Hippocampal formation (tissue), 2 donors: Measurements from ENCODE around the gene NRDC.
"Not testable (repeated sequence)": the region's sequence is repeated elsewhere in the genome, so short reads cannot be mapped to it uniquely, and the experiment has no call there.

Experiments used
- DNase-seq, 2 donors: peaks; one replicate each; lab custom pipeline; 2025; lab: John Stamatoyannopoulos, UW

The NRDC gene

GRCh38 chr1:51843948-51844347 lies 34.6 kb downstream of the NRDC start:
- no peak for DNase-seq

- no peak for DNase-seq
Measured at GRCh38 chr1:51842261-51842660, 36.3 kb downstream of the NRDC start.

DNA sequence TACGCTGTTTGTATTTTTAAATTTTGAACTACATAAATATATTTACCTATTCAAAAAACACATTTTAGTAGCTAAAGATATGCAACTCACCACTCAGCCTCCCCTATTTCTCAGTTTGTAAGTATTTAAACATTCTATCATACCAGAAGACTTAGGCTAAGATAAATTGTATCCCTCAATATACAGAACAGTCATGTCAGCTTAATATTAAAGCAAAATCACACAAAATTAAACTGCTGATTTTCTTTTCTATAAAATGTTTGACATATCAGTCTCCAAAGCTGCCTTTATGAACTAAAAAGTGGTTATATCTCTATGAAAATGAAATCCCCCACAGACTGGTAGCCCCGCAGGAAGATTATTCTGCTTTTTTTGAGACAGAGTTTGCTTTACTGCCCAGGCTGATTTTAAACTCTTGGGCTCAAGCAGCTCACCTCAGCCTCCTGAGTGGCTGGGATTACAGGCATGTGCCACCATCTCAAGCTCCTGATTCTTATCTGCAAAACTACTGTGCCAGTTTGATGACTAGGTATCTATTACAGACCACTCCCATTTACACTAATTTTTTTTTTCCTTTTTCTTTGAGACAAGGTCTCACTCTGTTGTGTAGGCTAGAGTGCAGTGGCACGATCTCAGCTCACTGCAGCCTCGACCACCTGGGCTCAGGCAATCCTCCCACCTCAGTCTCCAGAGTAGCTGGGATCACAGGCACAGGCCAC lies 37.6 kb downstream of the NRDC start:
- no peak for DNase-seq

DNA sequence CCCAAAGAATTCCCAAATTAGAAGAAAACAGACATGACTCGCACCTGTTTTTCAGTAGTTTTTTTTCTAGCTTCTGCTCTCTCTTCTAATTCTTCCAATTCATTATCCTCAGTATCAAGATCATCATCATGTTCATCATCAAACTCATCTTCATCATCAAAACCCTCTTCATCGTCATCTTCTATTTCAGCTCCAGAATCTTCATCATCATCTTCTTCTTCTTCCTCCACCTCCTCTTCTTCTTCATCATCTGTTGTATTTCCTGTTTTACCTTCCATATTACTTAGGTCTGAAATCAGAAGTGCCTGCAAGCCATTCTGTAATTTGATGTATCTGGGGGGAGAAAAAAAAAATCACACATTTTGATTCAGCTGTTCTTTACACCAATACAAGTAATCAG lies 38.3 kb downstream of the NRDC start:
- DNase-seq: no peak

- DNase-seq: no peak
Measured at GRCh38 chr1:51839094-51839493, 39.4 kb downstream of the NRDC start.

DNA sequence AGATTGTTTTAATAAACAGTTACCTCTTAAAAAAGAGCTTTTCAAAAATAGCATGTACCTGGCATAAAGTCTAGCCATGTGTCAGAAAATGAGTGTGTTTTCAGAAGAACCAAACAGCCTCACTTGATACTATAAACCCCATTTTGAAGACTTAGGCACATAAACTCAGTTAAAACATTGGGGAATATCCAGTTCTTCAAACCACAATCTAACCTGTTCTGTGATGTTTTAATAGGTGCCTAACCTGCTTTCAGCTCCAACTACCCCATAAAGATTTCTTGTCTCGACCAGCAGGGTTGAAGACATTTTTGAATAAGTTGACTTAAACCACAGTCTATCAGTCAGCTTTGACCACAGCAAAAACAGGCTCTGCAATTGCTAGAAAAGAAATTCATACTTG lies 41.3 kb downstream of the NRDC start:
- DNase-seq: no peak

GRCh38 chr1:51833700-51834099 lies 44.8 kb downstream of the NRDC start:
- no peak for DNase-seq

GRCh38 chr1:51829058-51829457 lies 49.5 kb downstream of the NRDC start:
- DNase-seq: no peak

GRCh38 chr1:51819810-51820209 lies 58.7 kb downstream of the NRDC start:
- no peak for DNase-seq

- not testable (repeated sequence) for DNase-seq
Measured at GRCh38 chr1:51819021-51819420, 59.5 kb downstream of the NRDC start.

DNA sequence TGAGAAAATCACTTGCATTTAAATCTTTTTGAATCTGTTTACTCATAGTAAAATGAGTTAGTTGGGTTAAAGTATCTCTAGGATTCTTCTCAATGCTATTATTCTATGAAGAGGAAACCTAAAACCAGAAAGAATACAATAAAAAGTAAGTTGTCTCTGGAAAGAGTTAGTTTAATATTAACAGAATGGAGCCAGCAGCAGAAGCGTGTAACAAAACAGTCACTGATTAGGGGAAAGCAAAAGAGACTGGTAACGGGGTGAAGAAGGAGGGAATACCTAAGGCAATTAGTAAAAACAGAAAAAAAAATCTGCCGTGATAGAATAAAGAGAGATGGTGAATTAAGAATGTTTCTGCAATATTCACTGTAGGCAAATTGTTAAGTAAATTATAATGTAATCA lies 60.0 kb downstream of the NRDC start:
- DNase-seq: no peak

DNA sequence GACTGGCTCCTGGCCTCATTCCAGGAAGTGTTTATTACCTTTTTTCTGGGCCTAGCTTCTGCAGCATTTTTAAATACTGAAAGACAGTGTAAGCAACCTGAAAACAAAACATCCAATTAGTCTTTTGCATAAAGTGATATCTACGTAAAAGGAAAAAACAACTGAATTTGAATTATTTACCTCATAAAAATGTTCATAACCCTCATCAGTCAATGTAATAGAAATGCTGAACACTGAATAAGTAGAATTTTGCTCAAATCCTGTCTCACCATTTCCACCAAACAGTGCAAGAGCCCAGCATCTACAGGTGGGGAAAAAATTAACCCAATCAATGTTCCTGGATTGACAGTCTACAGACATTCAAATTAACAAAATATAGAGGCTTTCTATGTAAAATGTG lies 64.0 kb downstream of the NRDC start:
- DNase-seq: no peak

GRCh38 chr1:51799372-51799771 lies 79.2 kb downstream of the NRDC start:
- DNase-seq: no peak

GRCh38 chr1:51794868-51795267 lies 83.7 kb downstream of the NRDC start:
- no peak for DNase-seq

- no peak for DNase-seq
Measured at GRCh38 chr1:51794260-51794659, 84.3 kb downstream of the NRDC start.

DNA sequence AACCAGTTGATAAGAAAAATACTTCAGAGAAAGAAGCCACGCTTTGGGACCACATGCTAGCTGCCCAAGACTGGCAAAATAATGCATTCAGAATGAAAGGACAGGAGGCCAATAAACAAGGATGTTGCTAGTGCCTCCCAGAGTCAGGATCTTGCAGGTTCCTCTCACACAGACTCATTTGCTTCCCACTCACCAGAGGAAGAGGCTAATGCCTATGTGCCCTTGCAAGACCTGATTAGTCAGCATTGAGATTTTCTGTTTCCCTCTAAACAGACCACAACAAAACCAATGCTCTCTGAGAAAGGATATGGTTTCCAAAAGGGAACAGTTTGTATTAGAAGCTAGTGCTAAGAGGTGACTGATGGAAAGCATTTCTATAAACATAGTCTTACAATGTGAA lies 85.7 kb downstream of the NRDC start:
- DNase-seq: no peak

DNA sequence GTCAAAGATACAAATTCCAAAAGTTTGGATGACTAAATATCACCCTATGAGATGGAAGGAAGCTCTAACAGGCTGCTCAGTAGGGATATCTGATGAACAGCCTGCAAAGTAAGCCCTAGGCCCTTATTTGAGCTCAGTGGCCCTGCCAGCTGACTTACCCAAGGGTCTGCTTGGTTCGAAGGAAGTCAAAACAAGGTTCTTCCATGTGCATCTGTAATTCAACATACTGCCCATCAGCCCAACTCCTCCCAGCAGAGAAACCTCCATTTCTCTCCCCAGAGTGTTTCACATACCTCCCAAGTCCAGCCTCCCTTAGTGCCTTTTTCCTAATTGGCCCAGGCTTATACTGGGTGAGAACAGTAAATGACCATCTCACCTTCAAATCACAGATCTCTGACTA lies 86.6 kb downstream of the NRDC start:
- no peak for DNase-seq

- DNase-seq: no peak
Measured at GRCh38 chr1:51790385-51790784, 88.1 kb downstream of the NRDC start.

DNA sequence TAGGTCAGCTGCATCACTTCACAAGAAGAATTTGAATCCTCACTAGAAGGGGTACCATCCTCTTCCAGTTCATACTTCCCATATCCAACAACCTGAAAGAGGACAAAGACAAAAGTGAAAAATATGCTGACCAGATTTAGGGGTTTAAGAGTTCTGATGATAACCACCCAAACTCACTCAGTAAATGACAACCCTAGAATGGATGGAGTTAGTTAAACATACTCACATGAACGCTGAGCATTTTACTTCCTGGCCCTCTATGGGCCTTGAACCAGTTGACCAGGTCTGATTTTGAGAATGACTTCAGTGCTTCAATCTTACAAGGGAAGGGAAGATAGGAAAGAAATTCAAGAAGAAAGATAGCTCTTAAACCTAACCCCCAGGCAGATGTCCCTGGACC lies 89.2 kb downstream of the NRDC start:
- DNase-seq: no peak

DNA sequence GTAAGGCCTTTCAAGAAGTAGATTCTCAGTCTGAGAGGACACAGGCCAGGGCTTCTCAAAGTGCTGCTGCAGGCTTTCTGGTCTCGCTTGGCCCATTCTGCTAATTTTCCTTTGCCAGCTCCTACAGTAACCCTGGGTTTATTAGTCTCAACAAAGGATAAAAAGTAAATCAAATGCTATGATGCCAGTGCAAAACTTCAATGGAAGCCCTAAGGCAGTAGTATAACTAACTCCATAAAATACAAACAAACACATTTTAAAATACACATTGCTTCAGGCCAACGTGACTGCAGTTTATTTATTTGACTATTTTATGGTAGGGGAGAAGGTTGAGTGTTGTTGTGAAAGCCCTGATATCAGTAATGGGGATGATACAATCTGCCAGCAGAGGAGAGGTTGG lies 89.6 kb downstream of the NRDC start:
- no peak for DNase-seq

DNA sequence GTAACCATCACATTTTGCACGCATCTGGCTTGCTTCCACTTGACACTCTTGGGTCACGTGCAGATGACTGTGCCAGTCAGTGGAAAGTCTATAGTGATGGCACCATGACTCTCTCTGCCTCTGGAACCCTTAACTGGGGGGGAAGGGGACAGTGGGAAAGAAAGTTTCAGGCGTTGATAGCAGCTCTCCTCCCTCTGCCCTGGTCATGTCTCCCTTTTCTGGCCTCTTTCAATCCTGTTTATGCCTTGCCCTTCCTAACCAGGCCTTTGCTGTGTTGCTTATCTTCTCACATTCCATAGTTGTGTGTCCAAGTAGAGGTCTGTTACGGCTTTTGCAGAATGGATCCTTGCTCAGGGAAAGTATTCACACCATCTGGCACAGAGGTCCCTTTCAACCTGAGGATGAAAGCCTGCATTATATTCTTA lies 93.5 kb downstream of the NRDC start:
- DNase-seq: no peak

- DNase-seq: no peak
Measured at GRCh38 chr1:51780927-51781326, 97.6 kb downstream of the NRDC start.

DNA sequence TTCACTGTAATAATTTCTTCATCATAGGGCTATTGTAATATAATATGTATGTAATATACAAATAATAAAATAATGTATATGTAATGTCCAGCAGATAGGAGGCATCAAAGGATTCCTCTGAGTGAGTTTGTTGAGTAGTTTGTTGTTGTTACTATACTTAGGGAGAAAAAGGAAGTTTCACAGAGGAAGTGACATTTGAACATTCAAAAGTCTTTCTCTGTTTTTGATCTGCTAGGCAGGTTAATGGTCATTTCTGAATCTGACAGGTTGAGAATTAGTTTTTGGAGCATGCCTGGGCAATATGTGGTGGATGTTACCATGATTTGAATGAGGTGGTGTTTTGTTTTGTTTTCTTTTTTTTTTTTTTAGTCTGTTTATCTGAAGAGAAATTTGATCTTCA lies 102.1 kb downstream of the NRDC start:
- DNase-seq: no peak

- peak in 1 of 2 donors; percentile 75 for DNase-seq
Measured at GRCh38 chr1:51768971-51769588, 109.4 kb downstream of the NRDC start.
